ENCODE data around the gene HLA-DOA. TPM values are rescaled to one million over a fixed set of nuclear protein-coding genes. Genes with fewer than 3 reads are reported as not detected.

Gene HLA-DOA
- total RNA-seq, 1 experiment from 2014 or later, result 13.6 TPM

GRCh38 chr6:33034554-33034953 lies 25.2 kb upstream of the HLA-DOA start:
- POLR2A ChIA-PET, result no interaction called here
- Mint-ChIP-seq H3K27ac (no peak overlapping the region), H3K36me3 (no peaks in the 10 kb centered on the region), H3K4me3 (no peak overlapping the region), H3K27me3 (ENCODE audit: low read depth) (peaks cover 10% of the 10 kb centered on the region), H3K9me3 (peaks cover 12% of the 10 kb centered on the region), H3K4me1 (peaks cover 4% of the 10 kb centered on the region; the same call in 1 of the 2 replicates)
- CTCF ChIA-PET, result no interaction called here
- DNase-seq (ENCODE audit: low spot score) (no peak), ATAC-seq (no peak)
- peak; percentile 94 for TF ChIP-seq ZNF317 (CRISPR knock-in tag; IDR thresholded peaks at IDR 0.05; ENCODE audit: borderline replicate concordance, low read depth)
- no peak for TF ChIP-seq ESRRA (CRISPR knock-in tag; IDR thresholded peaks at IDR 0.05; ENCODE audit: borderline replicate concordance)

DNA sequence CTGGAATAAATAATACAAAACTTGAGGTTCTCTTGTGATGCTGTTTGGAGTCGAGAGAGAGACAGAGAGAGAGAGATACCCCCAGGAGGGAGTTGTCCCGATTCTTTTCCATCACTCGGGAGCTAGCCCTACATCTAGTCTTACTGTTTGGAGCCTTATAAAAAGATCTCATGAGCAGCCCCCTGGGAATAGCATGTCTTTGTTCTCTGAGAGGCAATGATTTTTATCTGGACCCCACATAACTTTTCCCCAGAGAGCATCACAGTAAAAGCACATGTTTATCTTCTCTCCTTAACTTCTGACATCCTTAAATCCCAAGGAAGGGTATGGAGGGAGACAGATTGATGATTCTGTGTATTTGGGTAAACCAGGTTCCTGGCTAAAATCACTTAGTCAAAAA lies 20.9 kb upstream of the HLA-DOA start:
- H3K4me3 Mint-ChIP-seq, result no peak overlapping the region
- TF ChIP-seq STAT6 (CRISPR knock-in tag; conservative IDR thresholded peaks at IDR 0.05; ENCODE audit: low read depth), result no peak
- no peak for TF ChIP-seq ZNF416 (CRISPR knock-in tag; IDR thresholded peaks at IDR 0.05)
- ChIA-PET CTCF (interaction anchor here (0.9 to 2.1 kb wide), 4 partner anchors 11 to 118 kb away, joined by 3 to 6 read pairs (median 4); no protein-coding TSS in a partner anchor), POLR2A (no interaction called here)
- peaks cover 8% of the 10 kb centered on the region for H3K9me3 Mint-ChIP-seq
- H3K4me1 Mint-ChIP-seq, result peaks cover 4% of the 10 kb centered on the region; the same call in 1 of the 2 replicates
- no peak for ATAC-seq
- no peak overlapping the region for H3K27ac Mint-ChIP-seq
- H3K36me3 Mint-ChIP-seq, result no peaks in the 10 kb centered on the region
- H3K27me3 Mint-ChIP-seq (ENCODE audit: low read depth), result peaks cover 15% of the 10 kb centered on the region
- DNase-seq (ENCODE audit: low spot score), result no peak

DNA sequence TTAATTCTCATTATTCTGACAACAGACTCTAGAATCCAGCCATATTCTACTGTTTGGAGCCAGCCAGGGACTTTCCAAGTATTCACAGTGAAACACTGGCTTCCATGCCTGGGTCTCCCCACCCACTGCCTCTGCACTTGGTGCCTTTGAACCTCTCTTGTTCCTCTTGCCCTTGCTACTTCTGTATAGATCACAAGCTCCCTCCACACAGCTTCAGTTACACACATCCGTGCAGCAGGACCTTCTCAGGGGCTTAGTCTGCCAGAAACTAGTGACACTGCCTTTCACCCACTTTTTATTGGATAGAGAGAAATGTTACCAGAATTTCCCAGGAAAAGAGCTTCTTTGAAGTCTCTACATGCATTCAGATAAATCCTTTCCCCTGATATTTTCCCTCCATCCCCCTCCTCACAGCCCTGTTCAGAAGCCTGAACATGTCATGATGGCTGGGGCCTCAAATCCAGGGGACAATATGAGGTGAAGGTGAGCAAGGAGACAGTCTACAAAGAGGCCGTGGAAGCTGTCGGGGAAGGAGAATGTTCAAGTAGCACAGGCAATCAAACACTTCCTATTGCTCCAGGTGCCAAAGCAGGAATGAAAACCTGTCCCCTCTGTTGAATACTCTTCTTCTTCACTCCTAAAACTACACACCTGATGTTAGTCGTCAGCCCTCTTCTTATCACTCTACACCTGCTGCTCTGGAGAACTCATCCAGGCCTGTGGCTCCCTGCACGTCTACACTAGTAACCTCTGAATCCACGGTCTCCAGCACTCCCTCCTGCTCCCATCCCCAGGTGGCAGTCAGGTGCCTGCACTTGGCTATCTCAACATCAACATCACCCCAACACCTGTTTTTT lies 20.2 kb upstream of the HLA-DOA start:
- DNase-seq (ENCODE audit: low spot score) (no peak), ATAC-seq (peak; percentile 68)
- no peaks in the 10 kb centered on the region for H3K36me3 Mint-ChIP-seq
- TF ChIP-seq CDX4 (CRISPR knock-in tag; IDR thresholded peaks at IDR 0.05; ENCODE audit: borderline replicate concordance) (no peak), NFYB (CRISPR knock-in tag; conservative IDR thresholded peaks at IDR 0.05; ENCODE audit: low read depth) (peak; percentile 39; the same call in 1 of the 2 replicates)
- peaks cover 4% of the 10 kb centered on the region; the same call in 1 of the 2 replicates for H3K4me1 Mint-ChIP-seq
- POLR2A ChIA-PET, result no interaction called here
- H3K9me3 Mint-ChIP-seq, result peaks cover 1% of the 10 kb centered on the region
- H3K4me3 Mint-ChIP-seq, result no peak overlapping the region
- H3K27me3 Mint-ChIP-seq (ENCODE audit: low read depth), result peaks cover 15% of the 10 kb centered on the region
- CTCF ChIA-PET, result interaction anchor here (0.8 to 2.1 kb wide), 7 partner anchors 10 to 132 kb away, joined by 3 to 6 read pairs (median 4); partner anchors contain the start of gene HLA-DMA
- H3K27ac Mint-ChIP-seq, result no peak overlapping the region

DNA sequence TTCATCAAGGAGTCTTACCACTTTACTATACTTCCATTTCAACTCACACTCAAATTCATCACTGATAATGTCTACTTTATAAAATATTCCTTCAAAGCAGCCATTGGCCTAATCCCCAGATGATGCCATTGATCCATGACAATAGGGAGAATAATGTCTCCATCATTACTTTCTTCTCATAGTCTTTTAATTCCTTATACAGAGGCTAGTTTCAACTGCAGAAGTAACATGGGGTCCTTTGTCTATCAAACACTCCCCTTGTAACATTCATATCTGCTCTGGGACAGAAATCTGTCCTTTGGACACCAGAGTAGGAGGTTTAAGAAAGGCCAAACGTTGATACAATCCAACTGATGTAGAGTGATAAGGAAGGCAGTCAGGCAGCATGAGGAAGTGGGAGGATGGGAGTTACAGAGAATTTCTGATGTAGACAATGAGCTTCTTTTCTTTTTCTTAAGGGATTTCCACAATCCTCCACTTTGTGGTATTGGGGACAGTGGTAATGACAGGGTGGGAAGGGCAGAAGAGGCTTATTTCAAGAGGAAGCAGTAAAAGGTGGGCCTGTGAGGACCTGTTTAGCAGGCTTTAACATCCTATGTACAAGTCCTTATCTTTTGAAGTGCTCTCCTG lies 18.9 kb upstream of the HLA-DOA start:
- Mint-ChIP-seq H3K4me3 (no peak overlapping the region), H3K27ac (no peak overlapping the region), H3K27me3 (ENCODE audit: low read depth) (peaks cover 15% of the 10 kb centered on the region), H3K36me3 (no peaks in the 10 kb centered on the region), H3K4me1 (peaks cover 4% of the 10 kb centered on the region; the same call in 1 of the 2 replicates), H3K9me3 (no peaks in the 10 kb centered on the region)
- DNase-seq (ENCODE audit: low spot score) (no peak), ATAC-seq (no peak)
- POLR2A ChIA-PET, result no interaction called here
- CTCF ChIA-PET, result interaction anchor here (0.6 to 2.1 kb wide), 5 partner anchors 9 to 227 kb away, joined by 3 to 5 read pairs (median 3); partner anchors contain the start of gene HLA-DMA
- TF ChIP-seq TEAD1 (CRISPR knock-in tag; IDR thresholded peaks at IDR 0.05) (no peak), SMAD4 (CRISPR knock-in tag; IDR thresholded peaks at IDR 0.05) (no peak), ZNF121 (CRISPR knock-in tag; IDR thresholded peaks at IDR 0.05) (no peak), ZBTB21 (CRISPR knock-in tag; IDR thresholded peaks at IDR 0.05; ENCODE audit: borderline replicate concordance) (no peak), ZNF219 (CRISPR knock-in tag; IDR thresholded peaks at IDR 0.05; ENCODE audit: borderline replicate concordance) (no peak), NR2C2 (CRISPR knock-in tag; IDR thresholded peaks at IDR 0.05) (no peak), USF2 (CRISPR knock-in tag; IDR thresholded peaks at IDR 0.05) (no peak), NR3C1 (CRISPR knock-in tag; conservative IDR thresholded peaks at IDR 0.05; ENCODE audit: low read depth) (no peak), GTF2I (CRISPR knock-in tag; conservative IDR thresholded peaks at IDR 0.05) (no peak), KAT7 (CRISPR knock-in tag; IDR thresholded peaks at IDR 0.05; ENCODE audit: borderline replicate concordance) (no peak), RORB (CRISPR knock-in tag; IDR thresholded peaks at IDR 0.05) (no peak), ZNF317 (CRISPR knock-in tag; IDR thresholded peaks at IDR 0.05; ENCODE audit: borderline replicate concordance, low read depth) (no peak), ZNF138 (CRISPR knock-in tag; conservative IDR thresholded peaks at IDR 0.05) (no peak)
- TF ChIP-seq, protein P1, sequence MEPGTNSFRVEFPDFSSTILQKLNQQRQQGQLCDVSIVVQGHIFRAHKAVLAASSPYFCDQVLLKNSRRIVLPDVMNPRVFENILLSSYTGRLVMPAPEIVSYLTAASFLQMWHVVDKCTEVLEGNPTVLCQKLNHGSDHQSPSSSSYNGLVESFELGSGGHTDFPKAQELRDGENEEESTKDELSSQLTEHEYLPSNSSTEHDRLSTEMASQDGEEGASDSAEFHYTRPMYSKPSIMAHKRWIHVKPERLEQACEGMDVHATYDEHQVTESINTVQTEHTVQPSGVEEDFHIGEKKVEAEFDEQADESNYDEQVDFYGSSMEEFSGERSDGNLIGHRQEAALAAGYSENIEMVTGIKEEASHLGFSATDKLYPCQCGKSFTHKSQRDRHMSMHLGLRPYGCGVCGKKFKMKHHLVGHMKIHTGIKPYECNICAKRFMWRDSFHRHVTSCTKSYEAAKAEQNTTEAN (CRISPR knock-in tag; IDR thresholded peaks at IDR 0.05), result no peak
- TF ChIP-seq, protein P2, sequence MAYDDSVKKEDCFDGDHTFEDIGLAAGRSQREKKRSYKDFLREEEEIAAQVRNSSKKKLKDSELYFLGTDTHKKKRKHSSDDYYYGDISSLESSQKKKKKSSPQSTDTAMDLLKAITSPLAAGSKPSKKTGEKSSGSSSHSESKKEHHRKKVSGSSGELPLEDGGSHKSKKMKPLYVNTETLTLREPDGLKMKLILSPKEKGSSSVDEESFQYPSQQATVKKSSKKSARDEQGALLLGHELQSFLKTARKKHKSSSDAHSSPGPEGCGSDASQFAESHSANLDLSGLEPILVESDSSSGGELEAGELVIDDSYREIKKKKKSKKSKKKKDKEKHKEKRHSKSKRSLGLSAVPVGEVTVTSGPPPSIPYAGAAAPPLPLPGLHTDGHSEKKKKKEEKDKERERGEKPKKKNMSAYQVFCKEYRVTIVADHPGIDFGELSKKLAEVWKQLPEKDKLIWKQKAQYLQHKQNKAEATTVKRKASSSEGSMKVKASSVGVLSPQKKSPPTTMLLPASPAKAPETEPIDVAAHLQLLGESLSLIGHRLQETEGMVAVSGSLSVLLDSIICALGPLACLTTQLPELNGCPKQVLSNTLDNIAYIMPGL (CRISPR knock-in tag; IDR thresholded peaks at IDR 0.05), result no peak

Measured in WTC11 (cell line).